Trophoblast cell (in vitro differentiated cells and primary cell): ENCODE data around the gene SPRR2B.
"Not testable (repeated sequence)": the region's sequence is repeated elsewhere in the genome, so short reads cannot be mapped to it uniquely, and the experiment has no call there.

Source experiments
- DNase-seq, 2 donors: peaks; one replicate each; pipeline ENCODE4 v3.0.0-alpha.2; 2016
- H2AFZ ChIP-seq: 2 replicates; pipeline ENCODE4 v1.6.1; 2013; ENCODE audit warnings: low read length, moderate library complexity, mild to moderate bottlenecking; ENCODE audit not compliant: insufficient read depth, poor library complexity
- H2AK5ac ChIP-seq: 2 replicates; pipeline ENCODE4 v1.6.1; 2013; ENCODE audit warnings: mild to moderate bottlenecking, low read length
- H2BK120ac ChIP-seq: 2 replicates; pipeline ENCODE4 v1.6.1; 2013; ENCODE audit warnings: low read length, mild to moderate bottlenecking, moderate library complexity; ENCODE audit not compliant: insufficient read depth, poor library complexity
- H2BK12ac ChIP-seq: 2 replicates; pipeline ENCODE4 v1.6.1; 2013; ENCODE audit warnings: mild to moderate bottlenecking, low read length, moderate library complexity
- H2BK5ac ChIP-seq: 2 replicates; pipeline ENCODE4 v1.6.1; 2013; ENCODE audit warnings: low read length, low read depth, moderate library complexity, mild to moderate bottlenecking; ENCODE audit not compliant: poor library complexity
- H3K14ac ChIP-seq: 2 replicates; pipeline ENCODE4 v1.6.1; 2013; ENCODE audit warnings: mild to moderate bottlenecking, low read length
- H3K18ac ChIP-seq: 2 replicates; pipeline ENCODE4 v1.6.1; 2013; ENCODE audit warnings: mild to moderate bottlenecking, low read length
- H3K23ac ChIP-seq: 2 replicates; pipeline ENCODE4 v1.6.1; 2013; ENCODE audit warnings: low read length
- H3K27ac ChIP-seq: 2 replicates; pipeline ENCODE4 v1.5.1; 2013; ENCODE audit warnings: low read depth, mild to moderate bottlenecking, inconsistent platforms, low read length, moderate library complexity
- H3K27me3 ChIP-seq: 2 replicates; pipeline ENCODE4 v1.6.1; 2013; ENCODE audit warnings: inconsistent platforms, mild to moderate bottlenecking, low read length, moderate library complexity; ENCODE audit not compliant: insufficient read depth
- H3K36me3 ChIP-seq, 2 experiments: 1 replicate in 1 of 2; 2 replicates in 1 of 2; pipeline ENCODE4 v1.6.1; 2013; ENCODE audit warnings: low read length in 2 of 2, mild to moderate bottlenecking in 2 of 2, moderate library complexity in 1 of 2; ENCODE audit not compliant: insufficient read depth in 2 of 2, control insufficient read depth in 1 of 2
- H3K4ac ChIP-seq: 2 replicates; pipeline ENCODE4 v1.6.1; 2013; ENCODE audit warnings: low read depth, mild to moderate bottlenecking, low read length, moderate library complexity
- H3K4me1 ChIP-seq, 2 experiments: 1 replicate in 1 of 2; 2 replicates in 1 of 2; pipeline ENCODE4 v1.6.1; 2013; ENCODE audit warnings: low read length in 2 of 2, mild to moderate bottlenecking in 2 of 2, moderate library complexity in 1 of 2; ENCODE audit not compliant: insufficient read depth in 2 of 2, control insufficient read depth in 1 of 2
- H3K4me2 ChIP-seq: 2 replicates; pipeline ENCODE4 v1.6.1; 2013; ENCODE audit warnings: inconsistent platforms, mild to moderate bottlenecking, low read length, moderate library complexity
- H3K4me3 ChIP-seq: 2 replicates; pipeline ENCODE4 v1.5.1; 2013; ENCODE audit warnings: mild to moderate bottlenecking, low read depth, low read length, inconsistent platforms
- H3K79me1 ChIP-seq: one replicate; pipeline ENCODE4 v1.6.1; 2013; ENCODE audit warnings: low read length
- H3K79me2 ChIP-seq: 2 replicates; pipeline ENCODE4 v1.6.1; 2013; ENCODE audit warnings: low read length, mild to moderate bottlenecking; ENCODE audit not compliant: control insufficient read depth, insufficient read depth, poor library complexity
- H3K9ac ChIP-seq: 2 replicates; pipeline ENCODE4 v1.6.1; 2013; ENCODE audit warnings: mild to moderate bottlenecking, low read length
- H3K9me3 ChIP-seq: 2 replicates; pipeline ENCODE4 v1.6.1; 2013; ENCODE audit warnings: low read depth, mild to moderate bottlenecking, control low read depth, inconsistent platforms, low read length; ENCODE audit not compliant: insufficient read depth
- H4K12ac ChIP-seq: 2 replicates; pipeline ENCODE4 v1.6.1; 2013; ENCODE audit warnings: low read depth, mild to moderate bottlenecking, low read length, moderate library complexity
- H4K8ac ChIP-seq: 2 replicates; pipeline ENCODE4 v1.6.1; 2013; ENCODE audit warnings: low read depth, mild to moderate bottlenecking, low read length, moderate library complexity
- H4K91ac ChIP-seq: one replicate; pipeline ENCODE4 v1.6.1; 2013; ENCODE audit warnings: low read depth, mild to moderate bottlenecking, low read length, moderate library complexity
- WGBS: extraction: QIAGEN DNeasy Blood & Tissue Kit; methylation state at CpG from one replicate; pipeline ENCODE4 v1.1.7; 2013; ENCODE audit warnings: missing lambda C conversion rate; ENCODE audit not compliant: insufficient read length, insufficient coverage; ENCODE audit errors: extremely low coverage; 5-methylcytosine and 5-hydroxymethylcytosine counted together

Gene SPRR2B

DNA sequence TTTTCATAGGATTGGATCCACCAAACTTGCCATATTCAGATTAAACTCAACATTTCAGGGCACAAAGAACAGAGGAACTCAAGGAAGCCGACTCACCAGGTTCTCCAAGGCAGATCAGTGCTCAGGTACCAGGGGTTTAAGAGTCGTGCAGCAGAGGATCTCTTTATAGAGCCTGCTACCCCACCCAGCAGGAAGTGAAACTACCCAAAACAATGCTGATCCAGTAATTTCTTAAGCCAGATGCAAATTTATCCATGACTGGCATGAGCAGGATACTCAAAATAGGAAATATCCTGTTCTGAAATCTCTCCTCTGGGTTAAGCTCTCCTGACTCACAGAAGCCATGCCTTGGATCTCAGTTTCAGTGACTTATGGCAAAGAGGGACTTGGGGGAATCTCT, 14.0 kb downstream of the SPRR2B start, which contains the start of gene SPRR2A:
Gene SPRR2A, minus strand, starts transcription at position 138 of the 400 bp plus-strand sequence. CDS start 777 bp downstream, outside the sequence.
- no peak within 1 kb of the TSS for H2BK5ac ChIP-seq
- no peak within 1 kb of the TSS for H4K12ac ChIP-seq
- no peak within 1 kb of the TSS for H3K18ac ChIP-seq
- H3K4me3 ChIP-seq: no peak within 1 kb of the TSS
- no peak within 1 kb of the TSS for H3K23ac ChIP-seq
- no peaks in the 10 kb centered on the region for H3K79me2 ChIP-seq
- H3K79me1 ChIP-seq: no peaks in the 10 kb centered on the region
- H2AK5ac ChIP-seq: no peak within 1 kb of the TSS
- no peak within 1 kb of the TSS for H2AFZ ChIP-seq
- H4K8ac ChIP-seq: no peak within 1 kb of the TSS
- H3K14ac ChIP-seq: no peak within 1 kb of the TSS
- H2BK120ac ChIP-seq: no peak within 1 kb of the TSS
- no peaks in the 10 kb centered on the region for H3K27me3 ChIP-seq
- no peak for DNase-seq
- H3K4me2 ChIP-seq: no peak within 1 kb of the TSS
- no peaks in the 10 kb centered on the region for H3K36me3 ChIP-seq
- H3K4me1 ChIP-seq: peaks cover 0 to 3% of the 10 kb centered on the region in 2 experiments
- H4K91ac ChIP-seq: no peak within 1 kb of the TSS
- H3K9ac ChIP-seq: no peak within 1 kb of the TSS
- WGBS: no CpG with 5 or more reads among the region's 2 CpGs
- no peak within 1 kb of the TSS for H2BK12ac ChIP-seq
- no peaks in the 10 kb centered on the region for H3K9me3 ChIP-seq
- H3K27ac ChIP-seq: no peak within 1 kb of the TSS
- H3K4ac ChIP-seq: no peak within 1 kb of the TSS

DNA sequence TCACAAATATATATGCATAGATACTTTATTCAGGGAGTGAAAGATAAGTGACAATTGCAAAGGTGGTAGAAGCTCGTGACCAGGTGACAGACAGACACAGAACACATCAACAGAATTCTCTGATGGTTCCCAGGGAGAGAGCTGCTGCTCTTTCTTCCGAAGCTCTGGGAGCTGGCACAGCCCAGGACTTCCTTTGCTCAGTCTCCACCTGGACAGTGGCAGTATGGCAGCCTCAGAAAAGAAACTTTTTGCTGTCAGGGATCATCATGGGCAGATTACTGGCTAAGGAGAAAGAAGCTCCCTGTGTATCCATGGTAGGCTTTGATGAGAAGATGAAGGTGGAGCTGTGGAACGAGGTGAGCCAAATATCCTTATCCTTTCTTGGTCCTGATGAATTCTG, 15.3 kb downstream of the SPRR2B start:
- H3K27ac ChIP-seq, H3K79me2 ChIP-seq, H4K8ac ChIP-seq, H3K23ac ChIP-seq, H3K4me1 ChIP-seq, H2AFZ ChIP-seq, H3K4me2 ChIP-seq, H3K18ac ChIP-seq, H3K4ac ChIP-seq, H2BK5ac ChIP-seq, H4K12ac ChIP-seq, H2BK12ac ChIP-seq, H3K9me3 ChIP-seq, H3K27me3 ChIP-seq, H2AK5ac ChIP-seq, H3K9ac ChIP-seq, H3K36me3 ChIP-seq, DNase-seq, H3K14ac ChIP-seq, H2BK120ac ChIP-seq, H3K4me3 ChIP-seq, H3K79me1 ChIP-seq, H4K91ac ChIP-seq: not testable (repeated sequence)
- no CpG with 5 or more reads among the region's 3 CpGs for WGBS

DNA sequence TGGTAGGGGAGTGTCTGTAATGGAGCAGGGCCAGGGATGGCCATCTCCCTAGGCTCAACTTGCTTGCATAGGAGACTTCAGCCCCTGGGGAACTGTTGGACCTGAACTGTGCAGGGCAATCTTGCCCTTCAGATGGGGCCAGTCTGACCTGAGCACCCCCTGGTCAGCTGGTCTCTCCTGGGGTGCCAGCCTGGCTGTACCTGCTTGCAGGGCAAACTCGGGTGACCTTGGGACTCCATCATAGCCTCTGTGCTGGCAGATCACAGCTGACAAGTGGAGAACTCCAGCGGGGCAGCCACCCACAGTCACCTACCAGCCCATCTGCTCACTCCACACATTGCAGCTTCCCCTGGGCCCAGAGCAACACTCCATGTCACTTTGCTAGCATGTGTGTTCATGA, 22.2 kb downstream of the SPRR2B start:
- no peaks in the 10 kb centered on the region for H3K27me3 ChIP-seq
- no peak overlapping the region for H4K12ac ChIP-seq
- no peaks in the 10 kb centered on the region for H3K36me3 ChIP-seq
- no CpG with 5 or more reads among the region's 2 CpGs for WGBS
- no peak overlapping the region for H3K4me3 ChIP-seq
- no peak overlapping the region for H3K27ac ChIP-seq
- no peak overlapping the region for H3K9ac ChIP-seq
- no peak overlapping the region for H2AFZ ChIP-seq
- H3K4me2 ChIP-seq: no peak overlapping the region
- H3K4ac ChIP-seq: no peak overlapping the region
- no peak overlapping the region for H2AK5ac ChIP-seq
- no peaks in the 10 kb centered on the region for H3K79me2 ChIP-seq
- no peak overlapping the region for H2BK5ac ChIP-seq
- H4K8ac ChIP-seq: no peak overlapping the region
- H3K18ac ChIP-seq: no peak overlapping the region
- DNase-seq: no peak
- H2BK120ac ChIP-seq: no peak overlapping the region
- no peak overlapping the region for H2BK12ac ChIP-seq
- no peak overlapping the region for H3K14ac ChIP-seq
- H4K91ac ChIP-seq: no peak overlapping the region
- no peak overlapping the region for H3K23ac ChIP-seq
- no peaks in the 10 kb centered on the region for H3K9me3 ChIP-seq
- H3K4me1 ChIP-seq: no peaks in the 10 kb centered on the region
- H3K79me1 ChIP-seq: no peaks in the 10 kb centered on the region

GRCh38 chr1:153040950-153041631, 30.3 kb downstream of the SPRR2B start, which contains the start of gene SPRR2D:
SPRR2D (minus strand) TSS chr1:153041120; CDS start chr1:153040346, 774 bp downstream.
- H3K9ac ChIP-seq: no peak within 1 kb of the TSS
- H3K27me3 ChIP-seq: no peaks in the 10 kb centered on the region
- H3K36me3 ChIP-seq: no peaks in the 10 kb centered on the region
- H3K27ac ChIP-seq: no peak within 1 kb of the TSS
- no peaks in the 10 kb centered on the region for H3K9me3 ChIP-seq
- H4K91ac ChIP-seq: no peak within 1 kb of the TSS
- no peak within 1 kb of the TSS for H3K4ac ChIP-seq
- H4K8ac ChIP-seq: no peak within 1 kb of the TSS
- H3K4me3 ChIP-seq: no peak within 1 kb of the TSS
- no peak within 1 kb of the TSS for H4K12ac ChIP-seq
- peak; percentile 7 to 77 for DNase-seq
- no peak within 1 kb of the TSS for H2BK5ac ChIP-seq
- no peak within 1 kb of the TSS for H2BK12ac ChIP-seq
- H3K79me1 ChIP-seq: no peaks in the 10 kb centered on the region
- no CpG with 5 or more reads among the region's 4 CpGs for whole genome bisulfite sequencing
- no peak within 1 kb of the TSS for H2AFZ ChIP-seq
- H3K14ac ChIP-seq: no peak within 1 kb of the TSS
- no peak within 1 kb of the TSS for H3K4me2 ChIP-seq
- H3K79me2 ChIP-seq: no peaks in the 10 kb centered on the region
- H3K18ac ChIP-seq: no peak within 1 kb of the TSS
- H2BK120ac ChIP-seq: no peak within 1 kb of the TSS
- no peak within 1 kb of the TSS for H2AK5ac ChIP-seq
- H3K4me1 ChIP-seq: no peaks in the 10 kb centered on the region
- no peak within 1 kb of the TSS for H3K23ac ChIP-seq
